ENCODE measurements around the gene HARS1. TPM values are rescaled to one million over a fixed set of nuclear protein-coding genes. Genes with fewer than 3 reads are reported as not detected.
A peak's percentile ranks its signal among the peaks of the same experiment; 100 is the strongest.

Gene HARS1
- total and polyA plus RNA-seq, 10 of the 15 experiments (the other 5 are each of a cell fraction or from before 2014, with no cell fraction given) = 12.0 to 93.8 (median 76.9) TPM

DNA sequence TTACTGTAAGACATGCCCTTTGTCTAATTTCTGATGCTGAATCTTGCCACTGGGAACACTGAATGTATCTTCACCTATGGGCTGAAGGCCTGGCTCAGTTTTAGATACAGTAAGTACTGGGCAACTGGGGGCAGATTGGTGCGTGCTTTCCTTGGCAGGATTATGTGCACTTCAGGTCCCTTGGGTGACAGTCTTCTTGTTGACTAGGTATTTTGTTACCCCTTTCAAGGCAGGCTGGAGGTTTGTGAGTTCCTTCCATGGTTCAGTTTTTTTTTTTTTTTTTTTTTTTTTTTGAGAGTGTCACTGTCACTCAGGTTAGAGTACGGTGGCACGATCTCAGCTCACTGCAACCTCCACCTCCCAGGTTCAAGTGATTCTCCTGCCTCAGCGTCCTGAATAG lies 16.6 kb upstream of the HARS1 start:
- Histone ChIP-seq H4K20me1 (ENCODE audit: control insufficient read depth, insufficient read depth) (no peaks in the 10 kb centered on the region), H2AFZ (ENCODE audit: control insufficient read depth, low read depth, low read length) (no peak overlapping the region), H3K27ac (ENCODE audit: control insufficient read depth, insufficient read depth) (no peak overlapping the region), H3K9me3 (replicated peaks; ENCODE audit: control insufficient read depth, insufficient read depth, low read length) (no peaks in the 10 kb centered on the region), H3K4me3 (no peak overlapping the region), H3K4me1 (ENCODE audit: control insufficient read depth, insufficient read depth, low read length) (no peaks in the 10 kb centered on the region), H3K36me3 (ENCODE audit: control insufficient read depth in 2 of 2, insufficient read depth in 2 of 2, low read length in 1 of 2) (peaks cover 11 to 24% of the 10 kb centered on the region in 2 experiments), H3K79me2 (ENCODE audit: control insufficient read depth, insufficient read depth, low read length) (no peaks in the 10 kb centered on the region), H3K27me3 (replicated peaks in 1 of 2; ENCODE audit: control insufficient read depth in 2 of 2, insufficient read depth in 2 of 2, low read length in 1 of 2) (no peaks in the 10 kb centered on the region), H3K9ac (ENCODE audit: control insufficient read depth, insufficient read depth, low read length) (no peak overlapping the region), H3K4me2 (ENCODE audit: control insufficient read depth, insufficient read depth) (no peak overlapping the region)
- ATAC-seq = no peak
- ChIA-PET CTCF (interaction anchor here (1.7 kb wide), 1 partner anchor 11 kb away, joined by 4 read pairs; no protein-coding TSS in a partner anchor), POLR2A (no interaction called here), SMC1A (ENCODE audit: uncharacterized antibody, unreplicated experiment) (interaction anchor here (0.8 to 1.2 kb wide), 3 partner anchors 17 to 19 kb away, joined by 4 to 5 read pairs (median 4); partner anchors contain the start of genes HARS1 and HARS2), RAD21 (ENCODE audit: unreplicated experiment) (no interaction called here)
- 100% methylated on average over 3 of the region's 4 CpGs for WGBS (ENCODE audit: insufficient coverage, insufficient replicate concordance, low lambda C conversion rate, missing lambda C conversion rate)
- FAIRE-seq = no peak
- BruUV-seq (replicated peaks) = no TSS peak
- intact Hi-C loops (cut with micrococcal nuclease; ENCODE audit: unreplicated experiment) = no loop called here
- no peak for TF ChIP-seq NFXL1 (IDR thresholded peaks at IDR 0.05; ENCODE audit: borderline replicate concordance)
- peak; percentile 50; the same call in 1 of the 2 replicates for TF ChIP-seq POLR2AphosphoS5 (IDR thresholded peaks at IDR 0.05; ENCODE audit: low read length)
- in situ Hi-C loops (cut with MboI) = no loop called here
- DNase-seq (ENCODE audit: low read depth, low spot score) = no peak

DNA sequence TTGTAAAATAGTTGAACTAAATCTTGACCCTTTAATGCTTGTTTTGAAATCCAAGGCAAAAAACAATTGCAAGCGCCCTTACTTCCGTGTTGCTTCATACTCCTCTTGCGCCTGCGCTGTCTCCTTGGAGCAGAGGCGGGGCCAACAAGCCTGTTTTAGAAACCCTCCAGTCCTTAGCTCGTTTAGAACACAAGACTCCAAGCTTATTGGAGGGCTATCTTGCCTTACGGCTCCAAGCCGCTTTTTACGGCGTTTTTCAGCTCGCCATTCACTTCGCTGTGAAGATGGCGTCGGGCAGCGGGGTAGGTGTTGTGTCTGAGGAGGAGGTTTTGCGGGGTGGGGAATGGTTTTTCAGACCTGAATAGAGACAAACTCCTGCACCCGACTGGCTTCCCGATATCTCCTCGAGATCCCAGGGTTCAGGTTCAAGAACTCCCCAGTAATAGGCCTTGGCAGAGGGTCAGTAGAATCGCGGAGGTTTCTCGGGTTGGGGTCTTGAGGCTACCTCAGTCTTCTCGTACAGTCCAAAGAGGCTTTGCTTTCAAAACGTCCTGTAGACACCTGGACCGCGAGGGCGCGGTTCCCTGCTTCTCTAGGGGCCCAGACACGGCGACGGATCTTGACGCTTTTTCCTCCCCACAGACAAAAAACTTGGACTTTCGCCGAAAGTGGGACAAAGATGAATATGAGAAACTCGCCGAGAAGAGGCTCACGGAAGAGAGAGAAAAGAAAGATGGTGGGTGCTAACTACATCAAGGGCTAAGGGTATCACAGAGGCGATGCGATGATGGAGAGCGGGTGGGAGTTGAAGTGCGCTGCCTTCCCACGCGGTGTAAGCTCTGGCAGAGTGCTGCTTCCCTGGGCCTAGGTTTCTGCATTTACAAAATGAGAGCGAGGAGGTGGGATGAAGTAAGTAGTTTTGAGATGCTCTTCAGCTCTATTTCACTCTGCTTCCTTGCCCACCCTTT lies 9.3 kb upstream of the HARS1 start, which contains the start of gene ZMAT2:
TSS of gene ZMAT2 (plus strand) at position 271 of the 968 bp plus-strand sequence. CDS start at position 285, 14 bp downstream.
- Histone ChIP-seq H3K27me3 (replicated peaks in 1 of 2; ENCODE audit: control insufficient read depth in 2 of 2, insufficient read depth in 2 of 2, low read length in 1 of 2) (no peaks in the 10 kb centered on the region), H3K4me3 (peak within 1 kb of the TSS; percentile 92), H3K4me2 (ENCODE audit: control insufficient read depth, insufficient read depth) (peak within 1 kb of the TSS; percentile 79), H3K4me1 (ENCODE audit: control insufficient read depth, insufficient read depth, low read length) (peaks cover 7% of the 10 kb centered on the region; the same call in 1 of the 2 replicates), H3K27ac (ENCODE audit: control insufficient read depth, insufficient read depth) (peak within 1 kb of the TSS; percentile 38; the same call in 1 of the 2 replicates), H3K9me3 (replicated peaks; ENCODE audit: control insufficient read depth, insufficient read depth, low read length) (no peaks in the 10 kb centered on the region), H4K20me1 (ENCODE audit: control insufficient read depth, insufficient read depth) (no peaks in the 10 kb centered on the region), H2AFZ (ENCODE audit: control insufficient read depth, low read depth, low read length) (peak within 1 kb of the TSS; percentile 70), H3K36me3 (ENCODE audit: control insufficient read depth in 2 of 2, insufficient read depth in 2 of 2, low read length in 1 of 2) (peaks cover 16 to 50% of the 10 kb centered on the region in 2 experiments), H3K9ac (ENCODE audit: control insufficient read depth, insufficient read depth, low read length) (peak within 1 kb of the TSS; percentile 91), H3K79me2 (ENCODE audit: control insufficient read depth, insufficient read depth, low read length) (peaks cover 14% of the 10 kb centered on the region)
- ChIA-PET POLR2A (interaction anchor here (0.6 to 1.7 kb wide), 9 partner anchors 8 to 298 kb away, joined by 3 to 15 read pairs (median 4); partner anchors contain the start of genes HARS1, HARS2, IK and NDUFA2), SMC1A (ENCODE audit: uncharacterized antibody, unreplicated experiment) (interaction anchor here (1.0 to 1.1 kb wide), 4 partner anchors 10 to 53 kb away, joined by 5 to 9 read pairs (median 6); partner anchors contain the start of genes HARS1, HARS2, IK and NDUFA2), CTCF (interaction anchor here (1.1 to 2.3 kb wide), 3 partner anchors 10 to 153 kb away, joined by 5 to 13 read pairs (median 5); partner anchors contain the start of genes EIF4EBP3, HARS1 and HARS2), RAD21 (ENCODE audit: unreplicated experiment) (interaction anchor here (1.0 to 1.3 kb wide), 5 partner anchors 10 to 299 kb away, joined by 3 to 18 read pairs (median 6); partner anchors contain the start of genes HARS1, HARS2, IK and NDUFA2)
- intact Hi-C loops (cut with micrococcal nuclease; ENCODE audit: unreplicated experiment) = no loop called here
- peak; percentile 96 for DNase-seq (ENCODE audit: low read depth, low spot score)
- TSS peak; percentile 58 for BruUV-seq (replicated peaks)
- peak; percentile 100 for FAIRE-seq
- in situ Hi-C loops (cut with MboI) = no loop called here
- ATAC-seq = peak; percentile 100
- 2% methylated on average over 44 of the region's 44 CpGs for WGBS (ENCODE audit: insufficient coverage, insufficient replicate concordance, low lambda C conversion rate, missing lambda C conversion rate)
- TF ChIP-seq, protein P1, sequence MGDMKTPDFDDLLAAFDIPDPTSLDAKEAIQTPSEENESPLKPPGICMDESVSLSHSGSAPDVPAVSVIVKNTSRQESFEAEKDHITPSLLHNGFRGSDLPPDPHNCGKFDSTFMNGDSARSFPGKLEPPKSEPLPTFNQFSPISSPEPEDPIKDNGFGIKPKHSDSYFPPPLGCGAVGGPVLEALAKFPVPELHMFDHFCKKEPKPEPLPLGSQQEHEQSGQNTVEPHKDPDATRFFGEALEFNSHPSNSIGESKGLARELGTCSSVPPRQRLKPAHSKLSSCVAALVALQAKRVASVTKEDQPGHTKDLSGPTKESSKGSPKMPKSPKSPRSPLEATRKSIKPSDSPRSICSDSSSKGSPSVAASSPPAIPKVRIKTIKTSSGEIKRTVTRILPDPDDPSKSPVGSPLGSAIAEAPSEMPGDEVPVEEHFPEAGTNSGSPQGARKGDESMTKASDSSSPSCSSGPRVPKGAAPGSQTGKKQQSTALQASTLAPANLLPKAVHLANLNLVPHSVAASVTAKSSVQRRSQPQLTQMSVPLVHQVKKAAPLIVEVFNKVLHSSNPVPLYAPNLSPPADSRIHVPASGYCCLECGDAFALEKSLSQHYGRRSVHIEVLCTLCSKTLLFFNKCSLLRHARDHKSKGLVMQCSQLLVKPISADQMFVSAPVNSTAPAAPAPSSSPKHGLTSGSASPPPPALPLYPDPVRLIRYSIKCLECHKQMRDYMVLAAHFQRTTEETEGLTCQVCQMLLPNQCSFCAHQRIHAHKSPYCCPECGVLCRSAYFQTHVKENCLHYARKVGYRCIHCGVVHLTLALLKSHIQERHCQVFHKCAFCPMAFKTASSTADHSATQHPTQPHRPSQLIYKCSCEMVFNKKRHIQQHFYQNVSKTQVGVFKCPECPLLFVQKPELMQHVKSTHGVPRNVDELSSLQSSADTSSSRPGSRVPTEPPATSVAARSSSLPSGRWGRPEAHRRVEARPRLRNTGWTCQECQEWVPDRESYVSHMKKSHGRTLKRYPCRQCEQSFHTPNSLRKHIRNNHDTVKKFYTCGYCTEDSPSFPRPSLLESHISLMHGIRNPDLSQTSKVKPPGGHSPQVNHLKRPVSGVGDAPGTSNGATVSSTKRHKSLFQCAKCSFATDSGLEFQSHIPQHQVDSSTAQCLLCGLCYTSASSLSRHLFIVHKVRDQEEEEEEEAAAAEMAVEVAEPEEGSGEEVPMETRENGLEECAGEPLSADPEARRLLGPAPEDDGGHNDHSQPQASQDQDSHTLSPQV (IDR thresholded peaks at IDR 0.05) = no peak
- TF ChIP-seq MXI1 (IDR thresholded peaks at IDR 0.05; ENCODE audit: low read depth, low read length) = peak; percentile 56; the same call in 1 of the 2 replicates
- TF ChIP-seq, protein P2, sequence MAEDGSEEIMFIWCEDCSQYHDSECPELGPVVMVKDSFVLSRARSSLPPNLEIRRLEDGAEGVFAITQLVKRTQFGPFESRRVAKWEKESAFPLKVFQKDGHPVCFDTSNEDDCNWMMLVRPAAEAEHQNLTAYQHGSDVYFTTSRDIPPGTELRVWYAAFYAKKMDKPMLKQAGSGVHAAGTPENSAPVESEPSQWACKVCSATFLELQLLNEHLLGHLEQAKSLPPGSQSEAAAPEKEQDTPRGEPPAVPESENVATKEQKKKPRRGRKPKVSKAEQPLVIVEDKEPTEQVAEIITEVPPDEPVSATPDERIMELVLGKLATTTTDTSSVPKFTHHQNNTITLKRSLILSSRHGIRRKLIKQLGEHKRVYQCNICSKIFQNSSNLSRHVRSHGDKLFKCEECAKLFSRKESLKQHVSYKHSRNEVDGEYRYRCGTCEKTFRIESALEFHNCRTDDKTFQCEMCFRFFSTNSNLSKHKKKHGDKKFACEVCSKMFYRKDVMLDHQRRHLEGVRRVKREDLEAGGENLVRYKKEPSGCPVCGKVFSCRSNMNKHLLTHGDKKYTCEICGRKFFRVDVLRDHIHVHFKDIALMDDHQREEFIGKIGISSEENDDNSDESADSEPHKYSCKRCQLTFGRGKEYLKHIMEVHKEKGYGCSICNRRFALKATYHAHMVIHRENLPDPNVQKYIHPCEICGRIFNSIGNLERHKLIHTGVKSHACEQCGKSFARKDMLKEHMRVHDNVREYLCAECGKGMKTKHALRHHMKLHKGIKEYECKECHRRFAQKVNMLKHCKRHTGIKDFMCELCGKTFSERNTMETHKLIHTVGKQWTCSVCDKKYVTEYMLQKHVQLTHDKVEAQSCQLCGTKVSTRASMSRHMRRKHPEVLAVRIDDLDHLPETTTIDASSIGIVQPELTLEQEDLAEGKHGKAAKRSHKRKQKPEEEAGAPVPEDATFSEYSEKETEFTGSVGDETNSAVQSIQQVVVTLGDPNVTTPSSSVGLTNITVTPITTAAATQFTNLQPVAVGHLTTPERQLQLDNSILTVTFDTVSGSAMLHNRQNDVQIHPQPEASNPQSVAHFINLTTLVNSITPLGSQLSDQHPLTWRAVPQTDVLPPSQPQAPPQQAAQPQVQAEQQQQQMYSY (CRISPR knock-in tag; IDR thresholded peaks at IDR 0.05) = no peak

Data from GM12878 (cell line).